H9 (cell line): ENCODE results near the gene HDAC6. TPM values are rescaled to one million over a fixed set of nuclear protein-coding genes. Genes with fewer than 3 reads are reported as not detected.

Experiments used
- DNase-seq: peaks from one replicate; pipeline ENCODE4 v3.0.0-alpha.2; 2017
- H2AFZ ChIP-seq: one replicate; pipeline ENCODE4 v1.6.1; 2013; ENCODE audit warnings: mild to moderate bottlenecking, low read length, control low read depth, moderate library complexity
- H2AK5ac ChIP-seq: 2 replicates; pipeline ENCODE4 v1.6.1; 2013; ENCODE audit warnings: low read length, control low read depth, mixed read lengths; ENCODE audit not compliant: insufficient read length
- H2BK120ac ChIP-seq: one replicate; pipeline ENCODE4 v1.6.1; 2013; ENCODE audit warnings: low read depth, mild to moderate bottlenecking, low read length, control low read depth, inconsistent platforms; ENCODE audit not compliant: poor library complexity, severe bottlenecking
- H2BK12ac ChIP-seq: 2 replicates; pipeline ENCODE4 v1.6.1; 2013; ENCODE audit warnings: low read length, control low read depth, mixed read lengths, low read depth; ENCODE audit not compliant: insufficient read length
- H2BK15ac ChIP-seq: 2 replicates; pipeline ENCODE4 v1.6.1; 2013; ENCODE audit warnings: low read depth, low read length, control low read depth
- H2BK20ac ChIP-seq: one replicate; pipeline ENCODE4 v1.6.1; 2013; ENCODE audit warnings: low read depth, mild to moderate bottlenecking, low read length, control low read depth, inconsistent platforms; ENCODE audit not compliant: poor library complexity, severe bottlenecking
- H2BK5ac ChIP-seq: 2 replicates; pipeline ENCODE4 v1.6.1; 2013; ENCODE audit warnings: low read length, control low read depth, mixed read lengths; ENCODE audit not compliant: insufficient read length
- H3K14ac ChIP-seq: 2 replicates; pipeline ENCODE4 v1.6.1; 2013; ENCODE audit warnings: low read length, control low read depth; ENCODE audit not compliant: insufficient read depth
- H3K18ac ChIP-seq: 2 replicates; pipeline ENCODE4 v1.6.1; 2013; ENCODE audit warnings: low read depth, mild to moderate bottlenecking, mixed read lengths, low read length, control low read depth; ENCODE audit not compliant: insufficient read length
- H3K23ac ChIP-seq: 2 replicates; pipeline ENCODE4 v1.6.1; 2013; ENCODE audit warnings: low read length, control low read depth, mixed read lengths, low read depth; ENCODE audit not compliant: insufficient read length
- H3K23me2 ChIP-seq: 2 replicates; pipeline ENCODE4 v1.6.1; 2013; ENCODE audit warnings: low read depth, mild to moderate bottlenecking, mixed read lengths, low read length, control low read depth; ENCODE audit not compliant: insufficient read length, poor library complexity, severe bottlenecking
- H3K27ac ChIP-seq: 2 replicates; pipeline ENCODE4 v1.5.1; 2013; ENCODE audit warnings: low read length, control low read depth, mixed read lengths, low read depth; ENCODE audit not compliant: insufficient read length
- H3K27me3 ChIP-seq: 2 replicates; pipeline ENCODE4 v1.6.1; 2013; ENCODE audit warnings: low read length, control low read depth, inconsistent platforms; ENCODE audit not compliant: insufficient read depth
- H3K4ac ChIP-seq: 2 replicates; pipeline ENCODE4 v1.6.1; 2013; ENCODE audit warnings: low read depth, mild to moderate bottlenecking, control low read depth, inconsistent platforms, low read length, moderate library complexity
- H3K4me1 ChIP-seq: 2 replicates; pipeline ENCODE4 v1.6.1; 2013; ENCODE audit warnings: low read length, control low read depth, inconsistent platforms; ENCODE audit not compliant: insufficient read depth
- H3K4me2 ChIP-seq: 2 replicates; pipeline ENCODE4 v1.6.1; 2013; ENCODE audit warnings: low read length, control low read depth, mixed read lengths; ENCODE audit not compliant: insufficient read length, insufficient read depth
- H3K56ac ChIP-seq: 2 replicates; pipeline ENCODE4 v1.6.1; 2013; ENCODE audit warnings: low read depth, mild to moderate bottlenecking, mixed read lengths, low read length, control low read depth; ENCODE audit not compliant: insufficient read length
- H3K79me1 ChIP-seq: 2 replicates; pipeline ENCODE4 v1.6.1; 2013; ENCODE audit warnings: low read depth, mild to moderate bottlenecking, moderate library complexity, low read length, control low read depth, inconsistent platforms; ENCODE audit not compliant: insufficient read depth, poor library complexity, severe bottlenecking
- H3K79me2 ChIP-seq: 2 replicates; pipeline ENCODE4 v1.6.1; 2013; ENCODE audit warnings: low read length, control low read depth, inconsistent platforms; ENCODE audit not compliant: insufficient read depth
- H3K9ac ChIP-seq: 2 replicates; pipeline ENCODE4 v1.6.1; 2013; ENCODE audit warnings: low read length, control low read depth, mixed read lengths; ENCODE audit not compliant: insufficient read length; ENCODE audit errors: extremely low read depth
- H3K9me3 ChIP-seq: one replicate; pipeline ENCODE4 v1.6.1; 2013; ENCODE audit warnings: low read depth, low read length, inconsistent platforms; ENCODE audit not compliant: control insufficient read depth
- H3T11ph ChIP-seq: one replicate; pipeline ENCODE4 v1.6.1; 2013; ENCODE audit warnings: mild to moderate bottlenecking, low read length, control low read depth, inconsistent platforms
- H4K20me1 ChIP-seq: one replicate; pipeline ENCODE4 v1.6.1; 2013; ENCODE audit not compliant: control insufficient read depth, insufficient read length, insufficient read depth
- H4K5ac ChIP-seq: 2 replicates; pipeline ENCODE4 v1.6.1; 2013; ENCODE audit warnings: low read depth, mild to moderate bottlenecking, mixed read lengths, low read length, control low read depth; ENCODE audit not compliant: insufficient read length
- H4K8ac ChIP-seq: replicated peaks from 2 replicates; pipeline ENCODE4 v1.6.1; 2013; ENCODE audit warnings: low read length, control low read depth, mixed read lengths, low read depth; ENCODE audit not compliant: insufficient read length
- H4K91ac ChIP-seq: 2 replicates; pipeline ENCODE4 v1.6.1; 2013; ENCODE audit warnings: low read depth, mild to moderate bottlenecking, moderate library complexity, mixed read lengths, low read length, control low read depth; ENCODE audit not compliant: insufficient read length
- H3K27ac Mint-ChIP-seq, 3 experiments: 2 replicates in 2 of 3; 3 replicates in 1 of 3; pipeline ENCODE4 v1.8.0; 2020 to 2021; ENCODE audit warnings: mixed read lengths in 3 of 3, mild to moderate bottlenecking in 1 of 3, moderate library complexity in 1 of 3
- H3K27me3 Mint-ChIP-seq: 2 replicates; pipeline ENCODE4 v1.8.0; 2021; ENCODE audit warnings: low read depth, mild to moderate bottlenecking, moderate library complexity, mixed read lengths
- H3K36me3 Mint-ChIP-seq, 3 experiments: 2 replicates in 2 of 3; 3 replicates in 1 of 3; pipeline ENCODE4 v1.8.0; 2020 to 2021; ENCODE audit warnings: low read depth in 3 of 3, mixed read lengths in 3 of 3; ENCODE audit not compliant: insufficient read depth in 1 of 3
- H3K4me1 Mint-ChIP-seq, 2 experiments: 2 replicates each; pipeline ENCODE4 v1.8.0; 2020; ENCODE audit warnings: mixed read lengths in 2 of 2
- H3K4me3 Mint-ChIP-seq, 2 experiments: 2 replicates in 1 of 2; 3 replicates in 1 of 2; pipeline ENCODE4 v1.8.0; 2020 to 2021; ENCODE audit warnings: mild to moderate bottlenecking in 2 of 2, mixed read lengths in 2 of 2, moderate library complexity in 1 of 2
- H3K9me3 Mint-ChIP-seq, 2 experiments: 2 replicates in 1 of 2; 3 replicates in 1 of 2; pipeline ENCODE4 v1.8.0; 2020; ENCODE audit warnings: mild to moderate bottlenecking in 2 of 2, mixed read lengths in 2 of 2, moderate library complexity in 1 of 2
- WGBS: extraction: QIAGEN DNeasy Blood & Tissue Kit; methylation state at CpG from one replicate; pipeline ENCODE4 v1.1.7; 2013; ENCODE audit warnings: missing lambda C conversion rate, low lambda C conversion rate, mixed read lengths; ENCODE audit not compliant: insufficient read length; ENCODE audit errors: extremely low coverage; 5-methylcytosine and 5-hydroxymethylcytosine counted together
- total RNA-seq: library from RNA; stranded (reverse); gene quantifications from 2 replicates; pipeline ENCODE4 v1.2.1, GENCODE V29; 2021
- TF ChIP-seq, protein P1 (sequence below): fragments of 200-600 bp; sonication (generic); conservative IDR thresholded peaks from 3 replicates; pipeline ENCODE4 v1.8.0; 2021; ENCODE audit warnings: antibody characterized with exemption, mild to moderate bottlenecking

Gene HDAC6
- total RNA-seq, 1 experiment from 2014 or later, result 52.8 TPM

DNA sequence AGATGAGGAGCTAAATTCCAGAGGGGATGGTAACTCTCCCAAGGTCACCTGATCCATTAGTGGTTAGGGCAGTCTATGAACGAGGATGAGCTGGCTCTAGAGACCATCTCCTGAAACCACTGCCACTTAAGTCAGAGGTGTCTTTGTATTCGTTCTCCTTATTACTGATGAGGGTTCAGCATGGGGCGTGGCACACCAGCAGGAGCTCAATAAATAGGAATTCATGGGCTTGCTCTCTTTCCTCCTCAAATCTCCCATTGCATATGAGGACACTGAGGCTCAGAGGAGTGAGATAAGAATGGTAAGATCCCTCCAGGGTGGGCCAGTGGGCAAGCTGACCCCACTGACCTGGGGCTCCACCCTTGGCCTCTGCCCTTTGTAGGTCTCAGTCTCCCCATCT is 17.1 kb upstream of the HDAC6 start:
- H3K27ac Mint-ChIP-seq, result no peak overlapping the region
- H3K4me3 Mint-ChIP-seq, result no peak overlapping the region
- TF ChIP-seq, protein P1, sequence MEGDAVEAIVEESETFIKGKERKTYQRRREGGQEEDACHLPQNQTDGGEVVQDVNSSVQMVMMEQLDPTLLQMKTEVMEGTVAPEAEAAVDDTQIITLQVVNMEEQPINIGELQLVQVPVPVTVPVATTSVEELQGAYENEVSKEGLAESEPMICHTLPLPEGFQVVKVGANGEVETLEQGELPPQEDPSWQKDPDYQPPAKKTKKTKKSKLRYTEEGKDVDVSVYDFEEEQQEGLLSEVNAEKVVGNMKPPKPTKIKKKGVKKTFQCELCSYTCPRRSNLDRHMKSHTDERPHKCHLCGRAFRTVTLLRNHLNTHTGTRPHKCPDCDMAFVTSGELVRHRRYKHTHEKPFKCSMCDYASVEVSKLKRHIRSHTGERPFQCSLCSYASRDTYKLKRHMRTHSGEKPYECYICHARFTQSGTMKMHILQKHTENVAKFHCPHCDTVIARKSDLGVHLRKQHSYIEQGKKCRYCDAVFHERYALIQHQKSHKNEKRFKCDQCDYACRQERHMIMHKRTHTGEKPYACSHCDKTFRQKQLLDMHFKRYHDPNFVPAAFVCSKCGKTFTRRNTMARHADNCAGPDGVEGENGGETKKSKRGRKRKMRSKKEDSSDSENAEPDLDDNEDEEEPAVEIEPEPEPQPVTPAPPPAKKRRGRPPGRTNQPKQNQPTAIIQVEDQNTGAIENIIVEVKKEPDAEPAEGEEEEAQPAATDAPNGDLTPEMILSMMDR, result no peak
- no peak overlapping the region for H2BK15ac ChIP-seq
- H3K27me3 Mint-ChIP-seq, result peaks cover 18% of the 10 kb centered on the region
- no peaks in the 10 kb centered on the region for H3K79me2 ChIP-seq
- no peaks in the 10 kb centered on the region for H3K79me1 ChIP-seq
- H2BK120ac ChIP-seq, result no peak overlapping the region
- peaks cover 60 to 81% of the 10 kb centered on the region in 2 experiments for H3K9me3 Mint-ChIP-seq
- H3K27me3 ChIP-seq, result no peaks in the 10 kb centered on the region
- WGBS, result no CpG with 5 or more reads among the region's 3 CpGs
- H3K4me1 Mint-ChIP-seq, result 0 out of 4 replicates have a peak, but pooled peaks cover 0 to 3% of the 10 kb centered on the region in 2 experiments
- H4K5ac ChIP-seq, result no peak overlapping the region
- no peak overlapping the region for H2AFZ ChIP-seq
- no peak overlapping the region for H2BK5ac ChIP-seq
- H3K27ac ChIP-seq, result no peak overlapping the region
- H4K8ac ChIP-seq, result no peak overlapping the region
- H2BK20ac ChIP-seq, result no peak overlapping the region
- no peak overlapping the region for H3T11ph ChIP-seq
- no peak overlapping the region for H3K4ac ChIP-seq
- no peak overlapping the region for H3K14ac ChIP-seq
- H3K9ac ChIP-seq, result no peak overlapping the region
- H3K23ac ChIP-seq, result no peak overlapping the region
- H3K23me2 ChIP-seq, result no peaks in the 10 kb centered on the region
- no peaks in the 10 kb centered on the region for H4K20me1 ChIP-seq
- H3K9me3 ChIP-seq, result peaks cover 14% of the 10 kb centered on the region
- no peak overlapping the region for H3K4me2 ChIP-seq
- H3K18ac ChIP-seq, result no peak overlapping the region
- H2BK12ac ChIP-seq, result no peak overlapping the region
- no peaks in the 10 kb centered on the region for H3K4me1 ChIP-seq
- H4K91ac ChIP-seq, result no peak overlapping the region
- DNase-seq, result no peak
- no peak overlapping the region for H3K56ac ChIP-seq
- H3K36me3 Mint-ChIP-seq, result peaks cover 0 to 4% (median 3%) of the 10 kb centered on the region in 3 experiments; a peak in 3 of 7 replicates
- H2AK5ac ChIP-seq, result no peak overlapping the region
